UCSD-AML1 (cell line): Measurements from ENCODE around the gene DRD5.

Experiments used
- DNase-seq: peaks from one replicate; lab custom pipeline; 2025; ENCODE audit not compliant: unreplicated experiment; lab: John Stamatoyannopoulos, UW

DRD5 gene

GRCh38 chr4:9812501-9813340, 31.3 kb downstream of the DRD5 start:
- no peak for DNase-seq

- no peak for DNase-seq
These were observed 34.9 kb downstream of the DRD5 start for GRCh38 chr4:9816285-9816684.

- DNase-seq, result no peak
These were observed 38.9 kb downstream of the DRD5 start for GRCh38 chr4:9820343-9820742.

- no peak for DNase-seq
These were observed 43.6 kb downstream of the DRD5 start for GRCh38 chr4:9825049-9825448.

GRCh38 chr4:9826551-9826950, 45.1 kb downstream of the DRD5 start:
- no peak for DNase-seq

- DNase-seq, result no peak
These were observed 51.2 kb downstream of the DRD5 start for GRCh38 chr4:9832640-9833039.

- no peak for DNase-seq
These were observed 52.0 kb downstream of the DRD5 start for GRCh38 chr4:9833421-9833820.
